GM19193 (cell line): Measurements from ENCODE around the gene LINC01488.

Experiments used
- POLR2A ChIP-seq: IDR thresholded peaks from 4 replicates; pipeline ENCODE4 v1.6.1; 2011; ENCODE audit not compliant: insufficient read depth, insufficient read length; ENCODE audit errors: extremely low read depth

Gene LINC01488

DNA sequence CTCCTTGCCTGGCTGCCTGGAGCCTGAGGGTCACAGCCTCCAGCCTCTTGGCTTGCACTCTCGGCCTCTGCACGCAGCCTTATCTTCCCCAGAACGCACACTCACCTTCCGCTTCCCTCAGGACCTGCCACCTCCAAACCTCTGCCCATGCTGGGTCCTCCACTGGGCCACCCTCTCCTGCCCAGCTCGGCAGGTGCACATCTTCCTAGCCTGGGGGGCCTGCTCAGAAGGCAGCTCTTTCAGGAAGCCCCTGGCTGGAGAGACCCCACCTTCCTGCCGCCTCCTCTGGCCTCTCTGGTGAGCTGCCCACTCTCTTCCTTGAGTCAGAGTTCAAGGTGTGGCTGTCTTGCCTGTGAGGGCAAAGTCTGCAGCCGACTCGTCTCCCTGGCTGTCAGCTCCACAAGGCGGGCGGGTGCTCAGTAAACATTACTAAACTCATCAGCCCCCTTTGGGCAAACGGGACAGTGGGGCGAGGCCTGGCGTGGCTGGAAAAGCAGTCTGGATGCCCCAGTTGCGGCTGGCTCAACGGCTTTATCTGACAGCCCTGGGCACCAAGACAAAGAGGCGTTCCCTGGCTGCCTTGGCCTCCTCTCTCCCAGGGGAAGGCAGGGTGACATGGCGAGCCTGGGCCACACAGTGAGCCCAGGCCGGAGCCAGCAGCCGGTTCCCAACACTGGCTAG is 1.7 kb upstream of the LINC01488 start:
- no peak for TF ChIP-seq POLR2A

GRCh38 chr11:69480547-69481392 is 693 bp upstream of the LINC01488 start:
- no peak for TF ChIP-seq POLR2A

DNA sequence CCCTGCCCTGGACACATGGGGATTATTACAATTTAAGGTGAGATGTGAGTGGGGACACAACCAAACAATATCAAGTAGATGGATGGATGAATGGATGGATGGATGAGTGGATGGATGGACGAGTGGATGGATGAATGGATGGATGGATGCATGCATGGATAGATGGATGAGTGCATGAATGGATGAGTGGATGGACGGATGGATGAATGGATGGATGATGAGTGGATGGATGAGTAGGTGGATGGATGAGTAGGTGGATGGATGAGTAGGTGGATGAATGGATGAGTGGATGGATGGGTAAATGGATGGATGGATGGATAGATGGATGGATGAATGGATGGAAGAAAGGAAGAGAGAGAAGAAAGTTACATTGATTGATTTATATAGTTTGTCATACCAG is 859 bp downstream of the LINC01488 start:
- no peak for TF ChIP-seq POLR2A

- TF ChIP-seq POLR2A = no peak
These were observed 1.7 kb downstream of the LINC01488 start for GRCh38 chr11:69483170-69483569.

DNA sequence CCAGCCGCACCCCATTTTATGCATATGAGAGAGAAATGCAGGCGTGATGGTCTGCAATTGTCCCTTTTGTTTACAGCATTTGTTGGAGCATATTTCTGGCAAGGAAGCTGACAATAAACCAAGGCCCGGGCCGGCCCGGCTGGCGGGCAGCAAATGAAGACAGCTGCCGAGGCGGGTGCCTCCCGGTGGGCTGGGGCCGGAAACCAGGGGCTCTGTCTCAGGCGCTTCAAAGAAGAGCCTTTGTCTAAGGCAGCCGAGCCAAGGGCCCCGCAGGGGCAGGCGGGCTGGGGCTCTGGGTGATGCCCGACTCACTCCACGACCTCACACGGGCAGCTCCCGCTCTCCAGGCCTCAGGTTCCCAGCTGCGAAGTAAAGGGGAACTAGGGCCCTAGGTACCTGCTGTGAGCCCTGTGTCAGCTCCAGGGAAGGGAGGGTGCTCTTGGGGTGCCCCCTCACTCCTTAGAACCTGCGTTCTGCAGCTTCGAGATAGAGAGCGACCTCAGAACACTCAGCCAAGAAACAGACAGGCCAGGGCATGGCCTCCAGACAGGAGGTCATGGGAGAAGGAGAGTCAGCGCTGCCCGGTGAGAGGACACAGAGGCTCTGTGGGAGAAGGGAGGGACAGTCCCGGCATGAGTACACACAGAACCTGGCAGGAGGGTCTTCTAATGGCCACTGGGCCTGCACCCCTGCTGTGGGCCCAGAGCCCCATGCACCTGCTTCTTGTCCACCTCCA is 2.4 kb downstream of the LINC01488 start:
- TF ChIP-seq POLR2A = no peak

- TF ChIP-seq POLR2A = no peak
These were observed 3.2 kb downstream of the LINC01488 start for GRCh38 chr11:69484427-69485259.

GRCh38 chr11:69485337-69486041 is 4.0 kb downstream of the LINC01488 start:
- TF ChIP-seq POLR2A = no peak

DNA sequence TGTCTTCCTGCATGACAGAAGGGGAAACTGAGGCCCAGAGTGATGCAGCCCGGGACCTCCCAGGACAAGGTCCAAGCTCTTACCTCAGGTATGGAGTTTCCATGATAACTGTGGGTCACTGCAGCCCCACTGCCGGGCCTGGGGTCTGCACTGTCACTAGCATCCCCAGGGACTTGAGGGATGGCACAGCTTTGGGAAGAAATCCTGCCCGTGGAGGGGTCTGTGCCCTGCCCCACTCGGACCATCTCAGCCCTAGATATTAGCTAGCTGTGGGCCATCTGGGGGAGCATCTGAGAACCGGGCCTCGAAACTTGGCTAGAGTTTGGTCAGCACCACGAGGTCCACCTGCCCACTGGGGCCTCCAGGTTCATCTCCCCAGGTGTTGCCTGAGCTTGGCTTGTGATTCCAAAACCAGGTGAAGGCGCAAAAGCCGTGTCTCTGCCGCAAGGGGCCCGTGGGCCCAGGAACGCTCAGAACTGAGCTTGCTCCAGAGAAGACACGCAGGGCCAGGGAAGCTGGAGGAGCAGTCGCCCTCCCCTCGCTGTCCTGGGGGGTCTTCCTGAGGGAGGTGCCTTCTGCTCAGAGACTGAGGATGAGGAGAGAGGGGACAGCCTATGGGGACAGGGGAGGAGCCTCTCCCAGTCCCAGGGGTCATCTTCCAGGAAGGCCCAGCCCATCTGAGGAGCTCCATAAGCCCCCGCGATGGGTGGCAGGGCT is 4.8 kb downstream of the LINC01488 start:
- TF ChIP-seq POLR2A = no peak

- TF ChIP-seq POLR2A = no peak
These were observed 5.4 kb downstream of the LINC01488 start for GRCh38 chr11:69486773-69487291.

DNA sequence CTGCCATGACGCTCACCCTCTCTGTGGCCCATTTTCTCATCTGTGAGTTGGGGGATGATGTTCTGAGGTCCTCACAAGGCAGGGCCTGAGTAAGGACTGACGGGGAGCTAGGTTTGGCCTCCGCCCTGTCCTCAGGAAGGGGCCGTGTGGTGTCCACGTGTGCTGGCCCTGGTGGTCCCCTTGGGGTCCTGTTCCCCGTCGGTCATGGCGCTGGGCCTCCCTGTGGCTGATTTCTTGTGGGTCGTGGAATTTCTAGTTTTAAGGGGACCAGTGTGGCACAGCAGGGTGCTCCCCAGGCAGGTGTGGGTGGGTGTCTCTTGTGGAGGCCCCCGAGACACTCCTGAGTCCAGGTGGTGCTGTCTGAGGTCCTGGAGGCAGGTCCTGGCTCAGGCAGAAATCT is 5.9 kb downstream of the LINC01488 start:
- no peak for TF ChIP-seq POLR2A

DNA sequence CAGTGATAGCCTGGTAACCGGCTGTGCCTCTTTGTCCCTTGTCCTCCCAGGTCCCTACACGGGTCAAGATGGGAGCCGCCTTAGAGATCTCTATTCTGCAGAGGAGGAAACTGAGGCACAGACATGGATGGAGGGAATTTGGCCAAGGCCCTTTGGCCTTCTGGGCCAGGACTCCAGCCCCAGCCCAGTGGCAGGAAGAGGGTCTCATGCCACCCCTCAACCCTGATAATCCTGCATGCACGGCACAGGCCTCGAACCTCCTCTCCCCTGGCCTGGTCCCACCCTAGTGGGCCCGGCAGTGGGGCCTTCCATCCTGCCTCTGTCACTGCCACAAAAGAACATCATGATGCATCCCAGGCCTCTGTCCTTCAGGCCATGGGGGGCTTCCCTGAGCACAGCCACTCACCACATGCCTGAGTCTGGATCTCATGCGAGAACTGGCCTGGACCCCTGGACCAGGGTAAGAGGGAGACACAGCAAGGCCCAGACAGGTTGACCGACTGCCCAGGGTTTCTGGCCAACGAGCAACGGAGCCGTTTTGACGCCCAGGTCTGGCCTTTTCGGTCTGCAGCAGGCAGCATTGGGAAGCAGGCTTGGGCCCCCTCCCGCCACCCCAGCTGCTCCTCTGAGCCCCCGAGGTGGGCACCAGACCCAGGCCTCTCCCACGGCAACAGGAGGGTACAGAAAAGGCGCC is 6.5 kb downstream of the LINC01488 start:
- TF ChIP-seq POLR2A = no peak

DNA sequence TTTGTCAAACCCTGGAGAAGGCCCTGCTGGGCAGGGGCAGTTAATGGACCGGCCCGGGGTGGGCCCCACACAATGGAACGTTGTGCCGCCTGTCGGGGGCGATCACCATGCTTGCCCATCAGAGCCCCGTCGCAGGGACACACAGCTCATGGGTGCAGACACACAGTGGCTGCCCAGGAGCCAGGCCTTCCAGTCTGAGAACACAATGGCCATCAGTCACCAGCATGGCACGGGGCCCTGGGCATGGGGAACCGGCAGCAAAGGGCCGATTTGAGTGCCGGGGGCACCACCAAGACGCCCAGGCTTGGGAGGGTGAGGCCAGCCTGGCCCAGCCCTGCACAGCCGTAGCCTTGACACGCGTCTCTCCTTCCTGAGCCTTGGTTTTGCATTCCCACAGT is 7.1 kb downstream of the LINC01488 start:
- TF ChIP-seq POLR2A = no peak
